ENCODE results near the gene ACTC1.

Gene ACTC1

GRCh38 chr15:34755419-34755773 is 40.0 kb downstream of the ACTC1 start:
- no peak overlapping the region for H2BK5ac ChIP-seq (ENCODE audit: low read depth, low read length, poor library complexity, severe bottlenecking)
- no peak overlapping the region for H3K9ac ChIP-seq (ENCODE audit: low read length)
- 7% methylated on average over 9 of the region's 11 CpGs for WGBS

GRCh38 chr15:34754674-34755418 is 40.5 kb downstream of the ACTC1 start, which contains the start of gene GJD2:
TSS of gene GJD2 (minus strand) at chr15:34754998. CDS start at chr15:34754488, 510 bp downstream.
- Histone ChIP-seq H3K27ac (ENCODE audit: low read length, poor library complexity, severe bottlenecking) (no peak within 1 kb of the TSS), H3K23ac (ENCODE audit: low read length in 2 of 2) (no peak within 1 kb of the TSS), H3K4me1 (ENCODE audit: control insufficient read depth, insufficient read depth, low read depth, low read length) (peaks cover 10% of the 10 kb centered on the region), H3K4me2 (ENCODE audit: low read length, poor library complexity, severe bottlenecking) (peak within 1 kb of the TSS; percentile 66), H4K8ac (ENCODE audit: low read length) (no peak within 1 kb of the TSS), H2AFZ (ENCODE audit: low read depth, low read length) (no peak within 1 kb of the TSS), H2BK15ac (ENCODE audit: low read depth, poor library complexity, severe bottlenecking) (peak within 1 kb of the TSS; percentile 18), H3K4ac (ENCODE audit: low read depth in 1 of 2, low read length in 2 of 2) (no peak within 1 kb of the TSS), H3K9ac (ENCODE audit: low read length) (no peak within 1 kb of the TSS), H2BK12ac (ENCODE audit: low read length in 2 of 2) (no peak within 1 kb of the TSS), H3K18ac (ENCODE audit: low read depth in 1 of 2, low read length in 2 of 2) (no peak within 1 kb of the TSS), H3K36me3 (ENCODE audit: control insufficient read depth in 1 of 2, insufficient read depth in 2 of 2, low read depth in 1 of 2, low read length in 2 of 2) (no peaks in the 10 kb centered on the region), H3K79me1 (replicated peaks; ENCODE audit: low read length, poor library complexity, severe bottlenecking) (no peaks in the 10 kb centered on the region), H4K91ac (ENCODE audit: low read length) (no peak within 1 kb of the TSS), H2BK5ac (ENCODE audit: low read depth, low read length, poor library complexity, severe bottlenecking) (no peak within 1 kb of the TSS), H3K4me3 (ENCODE audit: insufficient read depth in 1 of 2, low read depth in 1 of 2, low read length in 2 of 2) (no peak within 1 kb of the TSS), H3K14ac (ENCODE audit: low read length in 2 of 2) (no peak within 1 kb of the TSS), H3K9me3 (ENCODE audit: control insufficient read depth, low read length) (peaks cover 2% of the 10 kb centered on the region), H3K27me3 (ENCODE audit: control insufficient read depth in 1 of 2, insufficient read depth in 1 of 2, low read length in 2 of 2) (peaks cover 59 to 77% of the 10 kb centered on the region in 2 experiments), H2BK120ac (ENCODE audit: low read depth, low read length) (no peak within 1 kb of the TSS), H2AK5ac (ENCODE audit: low read length, severe bottlenecking) (no peak within 1 kb of the TSS)
- WGBS = 1% methylated on average over 54 of the region's 81 CpGs
- no peak for DNase-seq

More at GRCh38 chr15:34755419-34755773, 40.0 kb downstream of the ACTC1 start:
- H3K18ac ChIP-seq (ENCODE audit: low read depth in 1 of 2, low read length in 2 of 2) = no peak overlapping the region
- H3K14ac ChIP-seq (ENCODE audit: low read length in 2 of 2) = no peak overlapping the region
- no peak overlapping the region for H2BK120ac ChIP-seq (ENCODE audit: low read depth, low read length)
- H2BK12ac ChIP-seq (ENCODE audit: low read length in 2 of 2) = no peak overlapping the region
- H3K27ac ChIP-seq (ENCODE audit: low read length, poor library complexity, severe bottlenecking) = no peak overlapping the region
- H4K8ac ChIP-seq (ENCODE audit: low read length) = no peak overlapping the region
- no peak overlapping the region for H3K4ac ChIP-seq (ENCODE audit: low read depth in 1 of 2, low read length in 2 of 2)
- H3K27me3 ChIP-seq (ENCODE audit: control insufficient read depth in 1 of 2, insufficient read depth in 1 of 2, low read length in 2 of 2) = peaks cover 65 to 83% of the 10 kb centered on the region in 2 experiments
- H2AK5ac ChIP-seq (ENCODE audit: low read length, severe bottlenecking) = no peak overlapping the region
- H3K4me1 ChIP-seq (ENCODE audit: control insufficient read depth, insufficient read depth, low read depth, low read length) = peaks cover 10% of the 10 kb centered on the region
- H2BK15ac ChIP-seq (ENCODE audit: low read depth, poor library complexity, severe bottlenecking) = no peak overlapping the region
- no peak overlapping the region for H3K23ac ChIP-seq (ENCODE audit: low read length in 2 of 2)
- H4K91ac ChIP-seq (ENCODE audit: low read length) = no peak overlapping the region
- H3K4me3 ChIP-seq (ENCODE audit: insufficient read depth in 1 of 2, low read depth in 1 of 2, low read length in 2 of 2) = no peak overlapping the region
- DNase-seq = no peak
- H3K79me1 ChIP-seq (replicated peaks; ENCODE audit: low read length, poor library complexity, severe bottlenecking) = no peaks in the 10 kb centered on the region
- H2AFZ ChIP-seq (ENCODE audit: low read depth, low read length) = no peak overlapping the region
- H3K4me2 ChIP-seq (ENCODE audit: low read length, poor library complexity, severe bottlenecking) = no peak overlapping the region
- H3K9me3 ChIP-seq (ENCODE audit: control insufficient read depth, low read length) = peaks cover 2% of the 10 kb centered on the region
- H3K36me3 ChIP-seq (ENCODE audit: control insufficient read depth in 1 of 2, insufficient read depth in 2 of 2, low read depth in 1 of 2, low read length in 2 of 2) = no peaks in the 10 kb centered on the region

- no peak overlapping the region for H2BK120ac ChIP-seq (ENCODE audit: low read depth, low read length)
Measured at GRCh38 chr15:34754171-34754601, 41.2 kb downstream of the ACTC1 start.

GRCh38 chr15:34753236-34753894 is 42.0 kb downstream of the ACTC1 start:
- Histone ChIP-seq H3K27ac (ENCODE audit: low read length, poor library complexity, severe bottlenecking) (no peak overlapping the region), H2BK12ac (ENCODE audit: low read length in 2 of 2) (no peak overlapping the region), H3K9me3 (ENCODE audit: control insufficient read depth, low read length) (peaks cover 2% of the 10 kb centered on the region), H3K9ac (ENCODE audit: low read length) (no peak overlapping the region), H2AK5ac (ENCODE audit: low read length, severe bottlenecking) (no peak overlapping the region), H3K4me3 (ENCODE audit: insufficient read depth in 1 of 2, low read depth in 1 of 2, low read length in 2 of 2) (no peak overlapping the region), H3K27me3 (ENCODE audit: control insufficient read depth in 1 of 2, insufficient read depth in 1 of 2, low read length in 2 of 2) (peaks cover 56 to 64% of the 10 kb centered on the region in 2 experiments), H3K23ac (ENCODE audit: low read length in 2 of 2) (no peak overlapping the region), H3K4ac (ENCODE audit: low read depth in 1 of 2, low read length in 2 of 2) (no peak overlapping the region), H2BK120ac (ENCODE audit: low read depth, low read length) (no peak overlapping the region), H3K18ac (ENCODE audit: low read depth in 1 of 2, low read length in 2 of 2) (no peak overlapping the region), H3K4me1 (ENCODE audit: control insufficient read depth, insufficient read depth, low read depth, low read length) (peaks cover 10% of the 10 kb centered on the region), H3K79me1 (replicated peaks; ENCODE audit: low read length, poor library complexity, severe bottlenecking) (no peaks in the 10 kb centered on the region), H4K91ac (ENCODE audit: low read length) (no peak overlapping the region), H2AFZ (ENCODE audit: low read depth, low read length) (no peak overlapping the region), H3K36me3 (ENCODE audit: control insufficient read depth in 1 of 2, insufficient read depth in 2 of 2, low read depth in 1 of 2, low read length in 2 of 2) (no peaks in the 10 kb centered on the region), H2BK15ac (ENCODE audit: low read depth, poor library complexity, severe bottlenecking) (no peak overlapping the region), H2BK5ac (ENCODE audit: low read depth, low read length, poor library complexity, severe bottlenecking) (no peak overlapping the region), H3K4me2 (ENCODE audit: low read length, poor library complexity, severe bottlenecking) (no peak overlapping the region), H4K8ac (ENCODE audit: low read length) (no peak overlapping the region), H3K14ac (ENCODE audit: low read length in 2 of 2) (no peak overlapping the region)
- WGBS = 37% methylated on average over 8 of the region's 11 CpGs
- DNase-seq = peak; percentile 64

More at GRCh38 chr15:34754171-34754601, 41.2 kb downstream of the ACTC1 start:
- Histone ChIP-seq H2AFZ (ENCODE audit: low read depth, low read length) (no peak overlapping the region), H2AK5ac (ENCODE audit: low read length, severe bottlenecking) (no peak overlapping the region), H3K4me2 (ENCODE audit: low read length, poor library complexity, severe bottlenecking) (no peak overlapping the region), H2BK12ac (ENCODE audit: low read length in 2 of 2) (no peak overlapping the region), H3K27me3 (ENCODE audit: control insufficient read depth in 1 of 2, insufficient read depth in 1 of 2, low read length in 2 of 2) (peaks cover 57 to 71% of the 10 kb centered on the region in 2 experiments), H3K36me3 (ENCODE audit: control insufficient read depth in 1 of 2, insufficient read depth in 2 of 2, low read depth in 1 of 2, low read length in 2 of 2) (no peaks in the 10 kb centered on the region), H3K14ac (ENCODE audit: low read length in 2 of 2) (no peak overlapping the region), H2BK15ac (ENCODE audit: low read depth, poor library complexity, severe bottlenecking) (no peak overlapping the region), H2BK5ac (ENCODE audit: low read depth, low read length, poor library complexity, severe bottlenecking) (no peak overlapping the region), H3K4me1 (ENCODE audit: control insufficient read depth, insufficient read depth, low read depth, low read length) (peaks cover 10% of the 10 kb centered on the region), H3K79me1 (replicated peaks; ENCODE audit: low read length, poor library complexity, severe bottlenecking) (no peaks in the 10 kb centered on the region), H3K27ac (ENCODE audit: low read length, poor library complexity, severe bottlenecking) (no peak overlapping the region), H3K23ac (ENCODE audit: low read length in 2 of 2) (no peak overlapping the region), H3K4me3 (ENCODE audit: insufficient read depth in 1 of 2, low read depth in 1 of 2, low read length in 2 of 2) (no peak overlapping the region), H3K9ac (ENCODE audit: low read length) (no peak overlapping the region), H4K8ac (ENCODE audit: low read length) (no peak overlapping the region), H4K91ac (ENCODE audit: low read length) (no peak overlapping the region), H3K9me3 (ENCODE audit: control insufficient read depth, low read length) (peaks cover 2% of the 10 kb centered on the region), H3K4ac (ENCODE audit: low read depth in 1 of 2, low read length in 2 of 2) (no peak overlapping the region), H3K18ac (ENCODE audit: low read depth in 1 of 2, low read length in 2 of 2) (no peak overlapping the region)
- WGBS = 15% methylated on average over 25 of the region's 27 CpGs
- no peak for DNase-seq

Measured in mesenchymal stem cell (in vitro differentiated cells and primary cell).